ENCODE results near the gene CTNNBL1. TPM values are rescaled to one million over a fixed set of nuclear protein-coding genes. Genes with fewer than 3 reads are reported as not detected.

The CTNNBL1 gene
- total RNA-seq, 1 experiment from 2014 or later: 71.2 TPM

GRCh38 chr20:37850036-37850592, 156.3 kb downstream of the CTNNBL1 start:
- CTCF ChIA-PET: no interaction called here

GRCh38 chr20:37850724-37851355, 157.0 kb downstream of the CTNNBL1 start:
- Histone ChIP-seq H3K27ac (ENCODE audit: low read length) (no peak overlapping the region), H3K9me3 (ENCODE audit: control insufficient read depth, insufficient read depth, low read depth, low read length) (no peaks in the 10 kb centered on the region), H3K36me3 (ENCODE audit: control insufficient read depth, insufficient read depth, low read length) (no peaks in the 10 kb centered on the region), H3K4me3 (ENCODE audit: low read depth in 2 of 2, low read length in 2 of 2) (no peak overlapping the region), H3K27me3 (ENCODE audit: control insufficient read depth, insufficient read depth, low read length) (no peaks in the 10 kb centered on the region), H3K4me1 (ENCODE audit: control insufficient read depth, insufficient read depth, low read length) (no peaks in the 10 kb centered on the region)
- in situ Hi-C loops (cut with HindIII; ENCODE audit: low pct_unique_long_range_greater_than_20kb, low sequenced_read_pairs) (no loop called here), intact Hi-C loops (cut with micrococcal nuclease; ENCODE audit: unreplicated experiment) (no loop called here)
- POLR2A ChIA-PET: interaction anchor here (0.6 to 0.7 kb wide), 2 partner anchors 23 to 33 kb away, joined by 3 to 4 read pairs; no protein-coding TSS in a partner anchor
- no peak for DNase-seq (ENCODE audit: low read depth, low spot score)
- no peak for ATAC-seq
- TF ChIP-seq TCF7L2 (IDR thresholded peaks at IDR 0.05; ENCODE audit: low read depth, low read length) (no peak), SIN3A (IDR thresholded peaks at IDR 0.05; ENCODE audit: borderline replicate concordance, insufficient read depth, low read depth, low read length) (no peak), CTCF (IDR thresholded peaks at IDR 0.05) (no peak), REST (IDR thresholded peaks at IDR 0.05; ENCODE audit: insufficient read depth in 1 of 2, low read depth in 2 of 2, low read length in 1 of 2) (no peak), POLR2AphosphoS5 (IDR thresholded peaks at IDR 0.05; ENCODE audit: low read depth, low read length) (no peak)
- BruUV-seq (replicated peaks): no TSS peak
- CTCF ChIA-PET: no interaction called here

More at GRCh38 chr20:37850036-37850592, 156.3 kb downstream of the CTNNBL1 start:
- in situ Hi-C loops (cut with HindIII; ENCODE audit: low pct_unique_long_range_greater_than_20kb, low sequenced_read_pairs): no loop called here
- Histone ChIP-seq H3K27me3 (ENCODE audit: control insufficient read depth, insufficient read depth, low read length) (no peaks in the 10 kb centered on the region), H3K9me3 (ENCODE audit: control insufficient read depth, insufficient read depth, low read depth, low read length) (no peaks in the 10 kb centered on the region), H3K27ac (ENCODE audit: low read length) (no peak overlapping the region), H3K36me3 (ENCODE audit: control insufficient read depth, insufficient read depth, low read length) (no peaks in the 10 kb centered on the region), H3K4me1 (ENCODE audit: control insufficient read depth, insufficient read depth, low read length) (no peaks in the 10 kb centered on the region), H3K4me3 (ENCODE audit: low read depth in 2 of 2, low read length in 2 of 2) (no peak overlapping the region)
- POLR2A ChIA-PET: interaction anchor here (0.7 kb wide), 1 partner anchor 23 kb away, joined by 4 read pairs; no protein-coding TSS in a partner anchor
- DNase-seq (ENCODE audit: low read depth, low spot score) (no peak), ATAC-seq (no peak)
- TF ChIP-seq REST (IDR thresholded peaks at IDR 0.05; ENCODE audit: insufficient read depth in 1 of 2, low read depth in 2 of 2, low read length in 1 of 2) (no peak), POLR2AphosphoS5 (IDR thresholded peaks at IDR 0.05; ENCODE audit: low read depth, low read length) (no peak), CTCF (IDR thresholded peaks at IDR 0.05) (no peak), SIN3A (IDR thresholded peaks at IDR 0.05; ENCODE audit: borderline replicate concordance, insufficient read depth, low read depth, low read length) (no peak), TCF7L2 (IDR thresholded peaks at IDR 0.05; ENCODE audit: low read depth, low read length) (no peak)
- no TSS peak for BruUV-seq (replicated peaks)
- intact Hi-C loops (cut with micrococcal nuclease; ENCODE audit: unreplicated experiment): no loop called here

Measured in Panc1 (cell line).